H1 (cell line): Measurements from ENCODE around the gene ATAT1. TPM values are rescaled to one million over a fixed set of nuclear protein-coding genes. Genes with fewer than 3 reads are reported as not detected.

Source experiments
- CTCF ChIA-PET: fragments of 300-600 bp; sonication (Branson Sonifier 250); formaldehyde crosslinking; loops from one replicate; lab custom pipeline; 2021; ENCODE audit not compliant: partially characterized antibody; lab: Charles Lee
- POLR2A ChIA-PET: fragments of 300-600 bp; sonication (Branson Sonifier 250); formaldehyde crosslinking; loops from one replicate; lab custom pipeline; 2021; ENCODE audit warnings: inconsistent platforms; ENCODE audit not compliant: partially characterized antibody; lab: Charles Lee
- DNase-seq, 2 experiments: peaks; one replicate each; pipeline versions ENCODE4 v3.0.0 to v3.0.0-alpha.2; 2010 to 2022; ENCODE audit warnings: low spot score in 2 of 2, low read depth in 1 of 2, mixed read lengths in 1 of 2
- FAIRE-seq: peaks from 2 replicates; lab custom pipeline; 2011; peaks lifted over from hg19 to GRCh38; lab: Jason Lieb, UNC
- H2AFZ ChIP-seq: 2 replicates; pipeline ENCODE4 v1.8.1; 2012; ENCODE audit warnings: low read length, inconsistent platforms
- H2AK5ac ChIP-seq: 2 replicates; pipeline ENCODE4 v1.6.1; 2013; ENCODE audit warnings: low read depth, low read length
- H2BK120ac ChIP-seq: replicated peaks from 2 replicates; pipeline ENCODE3; 2013; ENCODE audit warnings: low read depth, low read length, inconsistent platforms
- H2BK12ac ChIP-seq: 2 replicates; pipeline ENCODE4 v1.6.1; 2013; ENCODE audit warnings: low read depth, low read length
- H2BK15ac ChIP-seq: 2 replicates; pipeline ENCODE4 v1.6.1; 2013; ENCODE audit warnings: low read length
- H2BK20ac ChIP-seq: 2 replicates; pipeline ENCODE4 v1.6.1; 2013; ENCODE audit warnings: low read length
- H2BK5ac ChIP-seq: 2 replicates; pipeline ENCODE4 v1.6.1; 2013; ENCODE audit warnings: low read depth, low read length
- H3K14ac ChIP-seq: 2 replicates; pipeline ENCODE4 v1.6.1; 2013; ENCODE audit warnings: inconsistent platforms; ENCODE audit not compliant: insufficient read length
- H3K18ac ChIP-seq: 2 replicates; pipeline ENCODE4 v1.6.1; 2013; ENCODE audit warnings: low read length; ENCODE audit errors: extremely low read depth
- H3K23ac ChIP-seq: 2 replicates; pipeline ENCODE4 v1.6.1; 2013; ENCODE audit warnings: inconsistent platforms; ENCODE audit not compliant: insufficient read length
- H3K23me2 ChIP-seq: 2 replicates; pipeline ENCODE4 v1.6.1; 2013; ENCODE audit warnings: low read depth, low read length
- H3K27ac ChIP-seq: 2 replicates; pipeline ENCODE4 v1.6.1; 2011; ENCODE audit warnings: low read depth, low read length, inconsistent platforms
- H3K27me3 ChIP-seq, 4 experiments: replicated peaks in 1 of 4; 1 replicate in 1 of 4; 2 replicates in 3 of 4; pipeline versions ENCODE4 v1.6.1 to v1.8.1; 2011 to 2013; ENCODE audit warnings: low read length in 3 of 4, mild to moderate bottlenecking in 3 of 4, inconsistent platforms in 2 of 4, mixed read lengths in 2 of 4, moderate library complexity in 1 of 4; ENCODE audit not compliant: control insufficient read depth in 3 of 4, insufficient read depth in 3 of 4; ENCODE audit errors: extremely low read depth in 1 of 4
- H3K36me3 ChIP-seq, 4 experiments: 2 replicates each; pipeline versions ENCODE4 v1.6.1 to v1.8.1; 2011 to 2013; ENCODE audit warnings: mild to moderate bottlenecking in 4 of 4, low read length in 3 of 4, moderate library complexity in 2 of 4, control low read depth in 1 of 4, inconsistent platforms in 1 of 4; ENCODE audit not compliant: insufficient read depth in 4 of 4, control insufficient read depth in 2 of 4
- H3K4ac ChIP-seq: replicated peaks from 2 replicates; pipeline ENCODE3; 2013; ENCODE audit warnings: low read length, low read depth, mixed read lengths, inconsistent platforms; ENCODE audit not compliant: insufficient read length
- H3K4me1 ChIP-seq, 4 experiments: replicated peaks in 1 of 4; 1 replicate in 1 of 4; 2 replicates in 3 of 4; pipeline versions ENCODE4 v1.6.1 to v1.8.1; 2011 to 2013; ENCODE audit warnings: low read length in 3 of 4, inconsistent platforms in 2 of 4, mixed read lengths in 1 of 4; ENCODE audit not compliant: insufficient read depth in 4 of 4, control insufficient read depth in 3 of 4
- H3K4me2 ChIP-seq, 2 experiments: 2 replicates each; pipeline versions ENCODE4 v1.6.1 to v1.8.1; 2011 to 2013; ENCODE audit warnings: low read depth in 2 of 2, low read length in 2 of 2, control low read depth in 1 of 2, inconsistent platforms in 1 of 2, mild to moderate bottlenecking in 1 of 2; ENCODE audit not compliant: insufficient read depth in 1 of 2
- H3K4me3 ChIP-seq, 4 experiments: fragments of 200-600, 300-600 bp in 1 of 4; sonication (generic), shearing (Covaris generic), sonication (Bioruptor Twin) in 1 of 4; 2 replicates each; pipeline versions ENCODE4 v1.5.1 to v1.8.1; 2011 to 2016; ENCODE audit warnings: low read length in 4 of 4, low read depth in 3 of 4, control low read depth in 2 of 4, inconsistent platforms in 2 of 4, mild to moderate bottlenecking in 2 of 4, mixed read lengths in 1 of 4, moderate library complexity in 1 of 4; ENCODE audit not compliant: insufficient read depth in 2 of 4; ENCODE audit errors: extremely low read depth in 1 of 4
- H3K56ac ChIP-seq: replicated peaks from 2 replicates; pipeline ENCODE3; 2013; ENCODE audit warnings: low read depth, mild to moderate bottlenecking, mixed read lengths, low read length, inconsistent platforms; ENCODE audit not compliant: insufficient read length
- H3K79me1 ChIP-seq: 2 replicates; pipeline ENCODE4 v1.6.1; 2013; ENCODE audit warnings: low read depth, low read length, control low read depth
- H3K79me2 ChIP-seq, 2 experiments: 2 replicates each; pipeline versions ENCODE4 v1.6.1 to v1.8.1; 2012 to 2013; ENCODE audit warnings: low read length in 2 of 2, mild to moderate bottlenecking in 2 of 2, inconsistent platforms in 1 of 2; ENCODE audit not compliant: insufficient read depth in 2 of 2, control insufficient read depth in 1 of 2
- H3K9ac ChIP-seq, 4 experiments: replicated peaks in 1 of 4; 1 replicate in 1 of 4; 2 replicates in 3 of 4; pipeline versions ENCODE4 v1.6.1 to v1.8.1; 2011 to 2013; ENCODE audit warnings: low read depth in 3 of 4, low read length in 3 of 4, control low read depth in 2 of 4, mild to moderate bottlenecking in 2 of 4, moderate library complexity in 2 of 4, inconsistent platforms in 1 of 4; ENCODE audit errors: extremely low read depth in 1 of 4
- H3K9me3 ChIP-seq, 2 experiments: 2 replicates each; pipeline versions ENCODE4 v1.6.1 to v1.8.1; 2012 to 2013; ENCODE audit warnings: mild to moderate bottlenecking in 2 of 2, moderate library complexity in 2 of 2, control low read depth in 1 of 2, inconsistent platforms in 1 of 2, low read depth in 1 of 2, low read length in 1 of 2, mixed read lengths in 1 of 2; ENCODE audit not compliant: insufficient read depth in 2 of 2
- H4K20me1 ChIP-seq, 2 experiments: replicated peaks in 1 of 2; 2 replicates each; pipeline versions ENCODE3 to v1.8.1; 2011 to 2013; ENCODE audit warnings: inconsistent platforms in 2 of 2, low read length in 2 of 2, mild to moderate bottlenecking in 1 of 2; ENCODE audit not compliant: insufficient read depth in 2 of 2, control insufficient read depth in 1 of 2
- H4K5ac ChIP-seq: 2 replicates; pipeline ENCODE4 v1.6.1; 2013; ENCODE audit warnings: low read length, low read depth, mixed read lengths, inconsistent platforms; ENCODE audit not compliant: insufficient read length
- H4K8ac ChIP-seq: 2 replicates; pipeline ENCODE4 v1.8.0; 2013; ENCODE audit warnings: mild to moderate bottlenecking, moderate library complexity, low read length, inconsistent platforms; ENCODE audit not compliant: insufficient read depth; ENCODE audit errors: extremely low read depth
- H4K91ac ChIP-seq: replicated peaks from 2 replicates; pipeline ENCODE3; 2013; ENCODE audit warnings: low read length, mixed read lengths, inconsistent platforms; ENCODE audit not compliant: insufficient read length
- WGBS, 2 experiments: shearing (Covaris generic) in 1 of 2; methylation state at CpG; one replicate each; pipeline versions ENCODE4 v1.1.6 to v1.1.7; 2013 to 2015; ENCODE audit warnings: low lambda C conversion rate in 2 of 2, mixed read lengths in 2 of 2, inconsistent platforms in 1 of 2, low coverage in 1 of 2, missing lambda C conversion rate in 1 of 2; ENCODE audit not compliant: insufficient replicate concordance in 2 of 2, insufficient coverage in 1 of 2, insufficient read length in 1 of 2; ENCODE audit errors: extremely low coverage in 1 of 2, missing lambda C conversion rate in 1 of 2; 5-methylcytosine and 5-hydroxymethylcytosine counted together
- polyA plus RNA-seq, 7 experiments: library from polyadenylated mRNA; depleted of rRNA in 3 of 7; stranded (reverse) in 5 of 7; unstranded in 2 of 7; fragments of >200 nt in 5 of 7; fragments of 200-250 nt in 2 of 7; gene quantifications; 1 replicate in 5 of 7; 2 replicates in 1 of 7; 4 replicates in 1 of 7; pipeline versions ENCODE4 v1.2.1 to v1.2.3, GENCODE V29; 2011 to 2013; ENCODE audit warnings: missing spikeins in 2 of 7, mixed read lengths in 2 of 7
- total RNA-seq: library from RNA; stranded (reverse); fragmentation: NEBNext Ultra II Directional; extraction: Animal tissue kit (Norgen Biotek cat#: 25700); gene quantifications from 2 replicates; pipeline ENCODE4 v1.2.1, GENCODE V29; 2021

The ATAT1 gene
- total and polyA plus RNA-seq, 2 of the 8 experiments (the other 6 are each of a cell fraction or from before 2014, with no cell fraction given), result 14.4 to 14.6 TPM

DNA sequence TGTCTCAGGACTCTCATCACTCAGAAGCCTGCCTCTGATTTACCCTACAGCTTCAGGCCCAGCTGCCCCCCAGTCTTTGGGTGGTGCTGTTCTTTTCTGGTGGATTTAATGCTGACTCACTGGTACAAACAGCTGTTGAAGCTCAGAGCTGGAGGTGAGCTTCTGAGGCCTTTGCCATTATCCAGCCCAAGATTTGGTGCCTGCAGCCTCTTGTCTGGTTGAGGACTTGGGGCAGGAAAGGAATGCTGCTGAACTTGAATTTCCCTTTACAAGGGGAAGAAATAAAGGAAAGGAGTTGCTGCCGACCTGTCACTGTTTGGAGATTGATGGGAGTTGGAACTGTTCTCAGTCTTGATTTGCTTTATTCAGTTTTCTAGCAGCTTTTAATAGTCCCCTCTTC is 35.7 kb upstream of the ATAT1 start:
- 88% methylated on average over 1 of the region's 1 CpG; no CpG with 5 or more reads in 1 of the 2 experiments for WGBS, 2 experiments
- H2BK12ac ChIP-seq, result no peak overlapping the region
- no peak overlapping the region for H2BK120ac ChIP-seq
- no peak overlapping the region for H3K14ac ChIP-seq
- no peak overlapping the region for H3K9ac ChIP-seq
- H3K23ac ChIP-seq, result no peak overlapping the region
- H2BK15ac ChIP-seq, result no peak overlapping the region
- H3K79me1 ChIP-seq, result peaks cover 2% of the 10 kb centered on the region; the same call in 1 of the 2 replicates
- H3K23me2 ChIP-seq, result no peaks in the 10 kb centered on the region
- no peak overlapping the region for H2AK5ac ChIP-seq
- H3K4me2 ChIP-seq, result no peak overlapping the region
- FAIRE-seq, result no peak
- no peak overlapping the region for H2BK20ac ChIP-seq
- H4K5ac ChIP-seq, result no peak overlapping the region
- no peak overlapping the region for H3K56ac ChIP-seq
- H2BK5ac ChIP-seq, result no peak overlapping the region
- no peak overlapping the region for H3K27ac ChIP-seq
- H3K18ac ChIP-seq, result no peak overlapping the region
- H4K8ac ChIP-seq, result no peak overlapping the region
- CTCF ChIA-PET, result interaction anchor here (0.6 to 2.7 kb wide), 7 partner anchors 10 to 348 kb away, joined by 3 to 9 read pairs (median 5); no protein-coding TSS in a partner anchor
- H3K9me3 ChIP-seq, result peaks cover 0 to 2% of the 10 kb centered on the region in 2 experiments; a peak in 1 of 4 replicates
- H3K4me1 ChIP-seq, result no peaks in the 10 kb centered on the region
- H4K20me1 ChIP-seq, result peaks cover 3 to 11% of the 10 kb centered on the region in 2 experiments
- no peak for DNase-seq
- POLR2A ChIA-PET, result interaction anchor here (0.7 to 27.0 kb wide), 10 partner anchors 4 to 50 kb away, joined by 3 to 712 read pairs (median 8); partner anchors contain the start of genes ABCF1, ATAT1, GNL1 and MRPS18B
- H4K91ac ChIP-seq, result no peak overlapping the region
- no peaks in the 10 kb centered on the region for H3K27me3 ChIP-seq
- peaks cover 18 to 79% (median 56%) of the 10 kb centered on the region in 4 experiments for H3K36me3 ChIP-seq
- H3K4ac ChIP-seq, result no peak overlapping the region
- no peak overlapping the region for H3K4me3 ChIP-seq
- H3K79me2 ChIP-seq, result peaks cover 0 to 5% of the 10 kb centered on the region in 2 experiments; a peak in 1 of 4 replicates
- no peak overlapping the region for H2AFZ ChIP-seq
